ENCODE data around the gene ENO3. TPM values are rescaled to one million over a fixed set of nuclear protein-coding genes. Genes with fewer than 3 reads are reported as not detected.

ENO3 gene
- total RNA-seq, 1 donor from 2014 or later = 1,073 TPM

DNA sequence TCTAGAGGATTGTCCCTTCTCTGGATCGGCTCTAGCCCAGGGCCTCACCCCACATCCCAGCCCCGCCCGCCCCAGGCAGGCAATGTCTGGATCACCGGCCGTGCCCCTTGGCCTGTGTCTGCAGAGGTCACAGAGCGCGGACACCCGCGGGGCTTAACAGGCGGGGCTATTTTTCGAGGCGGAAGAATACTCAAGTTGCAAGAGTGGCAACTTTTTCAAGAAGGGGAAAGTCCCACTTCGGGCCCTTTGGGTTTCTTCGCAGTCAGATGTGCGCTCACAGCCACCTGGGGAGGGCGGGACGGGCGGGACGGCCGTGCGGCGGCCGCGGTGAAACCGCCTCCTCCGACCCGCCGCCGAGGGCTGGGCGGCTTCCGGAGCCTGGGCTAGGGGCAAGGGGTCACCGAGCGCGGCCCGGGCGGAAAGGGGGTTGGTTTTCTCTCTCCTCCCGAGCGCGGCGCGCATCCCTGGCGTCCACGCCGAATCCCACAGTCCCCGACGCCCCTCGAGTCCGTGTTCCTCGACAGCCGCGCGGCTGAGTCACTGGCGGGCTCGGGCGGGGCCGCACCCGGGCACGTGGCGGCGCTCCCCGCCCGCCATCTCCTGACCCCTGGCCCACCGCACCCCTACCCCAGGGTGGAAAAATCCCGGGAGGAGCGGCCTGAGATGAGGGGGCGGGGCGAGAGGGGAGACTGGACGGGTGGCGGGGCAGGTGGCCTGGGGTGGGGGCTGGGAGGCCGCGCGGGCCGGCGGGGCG lies 1.4 kb upstream of the ENO3 start:
- DNase-seq (ENCODE audit: low read depth) = peak; percentile 92

DNA sequence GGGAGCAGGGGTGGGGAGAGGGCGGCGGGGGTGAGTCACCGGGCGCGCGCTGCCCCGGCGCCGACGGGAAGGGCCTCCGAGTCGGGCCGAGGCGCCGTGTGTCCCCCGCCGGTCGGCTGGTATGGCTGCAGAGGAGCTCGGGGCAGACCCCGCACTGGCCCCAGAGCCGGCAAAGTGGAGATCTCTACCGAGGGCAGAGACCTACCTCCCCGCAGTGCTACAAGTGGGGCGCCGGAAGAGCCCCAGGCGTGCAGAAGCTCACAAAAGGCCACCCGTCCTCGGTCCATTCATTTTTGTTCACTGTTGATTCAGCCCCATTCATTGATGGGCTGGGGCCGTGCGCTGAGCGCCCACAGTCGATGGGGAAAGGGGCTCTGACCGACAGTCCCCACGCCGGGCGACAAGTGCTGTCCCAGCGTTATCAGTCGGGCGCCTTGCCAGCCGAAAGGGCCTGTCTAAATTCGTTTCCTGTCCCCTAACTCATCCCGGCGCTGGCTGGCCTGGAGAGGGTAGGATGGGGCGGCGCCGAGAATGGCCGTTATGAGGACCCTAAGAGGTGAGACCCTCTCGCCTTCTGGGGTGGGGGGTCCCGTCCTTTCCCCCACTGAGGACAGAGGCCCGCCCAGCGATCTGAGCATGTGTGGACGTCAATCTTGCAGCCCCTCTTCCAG lies 709 bp upstream of the ENO3 start:
- DNase-seq (ENCODE audit: low read depth) = peak; percentile 44

DNA sequence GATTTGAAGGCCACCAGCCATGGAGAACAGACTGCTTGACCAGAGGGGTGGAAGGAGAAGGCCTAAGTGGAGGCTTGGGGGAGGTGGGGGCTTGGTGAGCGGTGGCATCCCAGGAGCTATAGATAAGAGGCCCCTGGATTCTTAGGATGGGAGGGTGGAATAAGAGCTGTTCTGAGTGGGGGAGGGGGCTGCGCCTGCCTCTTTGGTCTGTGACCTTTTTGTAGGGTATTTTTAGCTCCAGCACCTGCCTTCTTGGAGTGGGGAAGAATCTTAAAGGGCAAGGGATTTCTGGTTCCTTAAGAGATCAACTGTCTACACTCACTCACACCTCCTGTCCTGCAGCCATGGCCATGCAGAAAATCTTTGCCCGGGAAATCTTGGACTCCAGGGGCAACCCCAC lies 567 bp downstream of the ENO3 start:
- DNase-seq (ENCODE audit: low read depth) = peak; percentile 85

DNA sequence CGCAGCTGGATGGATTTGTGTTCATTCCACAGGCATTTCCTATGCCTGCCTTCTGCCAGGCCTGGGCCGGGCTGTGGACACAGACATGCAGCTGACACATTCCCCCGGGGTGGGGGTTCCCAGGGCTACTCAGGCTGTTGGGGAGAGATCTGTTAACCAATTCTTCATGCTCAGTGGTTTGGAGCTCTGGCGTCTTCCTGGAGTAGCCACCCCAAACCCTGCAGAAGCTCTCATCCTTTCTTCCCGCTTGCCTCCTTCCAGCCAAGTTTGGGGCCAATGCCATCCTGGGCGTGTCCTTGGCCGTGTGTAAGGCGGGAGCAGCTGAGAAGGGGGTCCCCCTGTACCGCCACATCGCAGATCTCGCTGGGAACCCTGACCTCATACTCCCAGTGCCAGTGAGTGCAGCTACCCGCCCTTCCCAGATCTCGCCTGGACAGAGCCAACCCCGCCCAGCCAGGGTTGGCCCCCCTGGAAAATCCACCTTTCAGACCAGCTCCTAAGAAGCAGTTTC lies 2.6 kb downstream of the ENO3 start:
- peak; percentile 97 for DNase-seq (ENCODE audit: low read depth)

DNA sequence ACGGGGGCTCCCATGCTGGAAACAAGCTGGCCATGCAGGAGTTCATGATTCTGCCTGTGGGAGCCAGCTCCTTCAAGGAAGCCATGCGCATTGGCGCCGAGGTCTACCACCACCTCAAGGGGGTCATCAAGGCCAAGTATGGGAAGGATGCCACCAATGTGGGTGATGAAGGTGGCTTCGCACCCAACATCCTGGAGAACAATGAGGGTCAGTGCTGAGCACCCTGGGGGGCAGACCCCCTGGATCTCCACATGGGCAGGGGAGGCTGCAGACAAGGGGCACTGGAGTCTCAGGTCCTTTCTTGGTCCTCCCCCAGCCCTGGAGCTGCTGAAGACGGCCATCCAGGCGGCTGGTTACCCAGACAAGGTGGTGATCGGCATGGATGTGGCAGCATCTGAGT lies 4.2 kb downstream of the ENO3 start:
- DNase-seq (ENCODE audit: low read depth) = no peak

DNA sequence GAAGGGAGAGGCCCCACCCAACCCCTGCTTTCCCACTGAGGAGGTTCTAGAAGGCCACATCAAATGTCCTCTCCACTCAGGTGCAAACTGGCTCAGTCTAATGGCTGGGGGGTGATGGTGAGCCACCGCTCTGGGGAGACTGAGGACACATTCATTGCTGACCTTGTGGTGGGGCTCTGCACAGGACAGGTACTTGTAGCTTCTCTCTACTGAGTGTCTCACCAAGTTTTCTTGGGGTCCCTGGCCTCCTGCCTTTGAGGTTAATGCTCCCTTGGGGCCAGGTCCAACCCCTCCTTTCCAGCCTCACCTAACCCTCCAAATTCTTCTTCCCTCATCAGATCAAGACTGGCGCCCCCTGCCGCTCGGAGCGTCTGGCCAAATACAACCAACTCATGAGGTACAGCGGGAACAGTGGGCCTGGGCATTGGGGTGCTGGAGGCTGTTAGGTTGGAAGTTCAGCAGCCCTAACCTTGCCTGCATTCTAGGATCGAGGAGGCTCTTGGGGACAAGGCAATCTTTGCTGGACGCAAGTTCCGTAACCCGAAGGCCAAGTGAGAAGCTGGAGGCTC lies 5.7 kb downstream of the ENO3 start:
- DNase-seq (ENCODE audit: low read depth) = no peak

DNA sequence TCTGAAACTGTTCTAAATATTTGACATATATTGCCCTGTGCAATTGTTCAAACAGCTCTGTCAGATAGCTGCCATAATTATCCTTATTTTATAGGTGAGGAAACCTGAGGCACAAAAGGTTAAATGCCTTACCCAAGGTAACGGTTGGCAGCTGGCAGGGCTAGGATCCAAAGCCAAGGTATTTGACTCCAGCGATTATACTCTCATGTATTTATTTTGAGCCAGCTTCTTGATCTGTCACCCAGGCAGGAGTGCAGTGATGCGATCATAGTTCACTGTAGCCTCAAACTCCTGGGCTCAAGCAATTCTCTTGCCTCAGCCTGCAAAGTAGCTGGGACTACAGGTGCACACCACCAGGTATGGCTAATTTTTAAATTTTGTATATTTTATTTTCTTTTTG lies 7.2 kb downstream of the ENO3 start:
- peak; percentile 28 for DNase-seq (ENCODE audit: low read depth)

DNA sequence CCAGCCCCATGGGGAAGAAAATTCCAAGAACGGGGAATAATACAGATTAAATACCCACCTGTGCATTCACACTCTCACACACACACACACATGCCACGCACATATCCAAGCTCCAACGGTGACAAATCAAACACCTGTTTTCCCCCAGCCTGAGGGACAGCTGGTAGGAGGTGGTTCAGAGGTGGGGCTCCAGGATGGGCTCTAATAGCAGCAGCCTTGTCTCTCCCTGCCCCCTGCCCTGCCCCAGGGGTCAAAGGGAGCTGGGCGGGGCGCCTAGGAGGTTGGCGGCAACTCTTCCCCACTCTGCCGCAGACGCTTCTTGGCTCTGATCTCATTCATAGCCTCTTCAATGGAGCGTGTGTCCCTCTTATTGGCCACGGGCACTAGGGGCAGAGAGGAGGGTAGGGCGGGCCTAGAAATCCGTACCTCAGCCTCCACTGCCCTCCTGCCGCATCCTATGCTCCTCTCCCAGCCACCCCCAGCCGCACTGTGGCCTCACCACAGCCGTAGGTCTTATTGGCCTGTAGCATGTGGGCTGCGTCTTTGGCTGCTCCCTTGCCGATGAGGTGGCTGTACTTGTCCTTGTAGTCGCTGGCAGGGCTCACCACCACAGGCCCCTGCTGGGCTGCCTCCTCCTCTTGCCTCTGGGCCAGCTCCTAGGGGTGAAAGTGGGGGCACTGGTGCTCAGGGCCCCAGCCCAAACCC lies 8.5 kb downstream of the ENO3 start:
- DNase-seq (ENCODE audit: low read depth) = peak; percentile 78

DNA sequence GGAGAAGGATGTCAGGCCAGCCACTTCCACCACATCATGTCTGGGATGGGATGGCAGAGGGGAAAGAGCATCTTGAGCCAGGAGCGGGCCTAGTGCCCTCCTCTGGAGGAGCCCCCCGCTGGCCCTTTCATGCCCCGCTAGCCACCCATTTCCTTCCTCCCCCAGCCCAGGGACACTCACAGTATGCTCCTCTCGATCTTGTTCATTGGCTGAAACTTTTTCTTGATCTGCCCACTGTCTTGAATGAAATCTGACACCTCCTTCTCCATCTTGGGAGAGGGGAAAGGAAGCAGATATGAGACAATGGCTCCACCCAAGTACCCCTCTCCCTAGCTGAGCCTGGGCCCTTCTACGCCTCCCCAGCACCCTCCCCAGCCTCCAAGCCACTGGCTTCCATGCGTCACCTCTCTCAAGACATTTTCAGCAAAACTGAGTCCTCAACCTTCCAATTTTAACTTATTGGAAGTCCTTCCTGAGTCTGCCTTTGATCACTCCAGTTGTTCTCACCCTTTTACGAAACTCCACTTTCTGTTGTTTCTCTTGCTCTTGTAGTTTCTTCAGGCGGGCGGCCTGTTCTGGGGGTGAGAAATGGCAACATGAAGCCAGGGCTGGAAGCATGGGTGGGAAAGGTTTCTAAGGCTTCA lies 9.5 kb downstream of the ENO3 start:
- no peak for DNase-seq (ENCODE audit: low read depth)

DNA sequence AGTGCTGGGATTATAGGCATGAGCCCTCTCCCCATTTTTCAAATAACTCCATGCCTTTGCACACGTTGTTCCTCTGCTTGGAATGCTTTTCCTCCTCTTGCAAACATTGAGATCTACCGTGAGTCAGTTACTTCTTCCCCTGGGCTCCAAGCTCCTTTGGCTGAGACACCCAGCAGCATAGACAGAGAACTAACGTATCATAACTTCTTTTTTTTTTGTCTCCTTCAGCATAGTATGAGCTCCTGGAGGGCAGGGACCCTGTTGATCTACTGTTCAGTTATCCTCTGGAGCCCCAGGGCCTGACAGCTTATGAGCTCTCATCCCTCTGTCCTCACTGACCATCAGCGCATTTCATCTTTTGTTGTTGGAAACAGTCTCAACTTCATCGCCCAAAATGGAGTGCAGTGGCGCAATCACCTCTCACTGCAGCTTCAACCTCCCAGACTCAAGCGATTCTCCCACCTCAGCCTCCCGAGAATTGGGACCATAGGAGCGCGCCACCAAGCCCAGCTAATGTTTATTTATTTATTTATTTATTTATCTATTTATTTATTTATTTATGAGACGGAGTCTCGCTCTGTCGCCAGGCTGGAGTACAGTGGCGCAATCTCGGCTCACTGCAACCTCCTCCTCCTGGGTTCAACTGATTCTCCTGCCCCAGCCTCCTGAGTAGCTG lies 14.5 kb downstream of the ENO3 start:
- DNase-seq (ENCODE audit: low read depth) = no peak

DNA sequence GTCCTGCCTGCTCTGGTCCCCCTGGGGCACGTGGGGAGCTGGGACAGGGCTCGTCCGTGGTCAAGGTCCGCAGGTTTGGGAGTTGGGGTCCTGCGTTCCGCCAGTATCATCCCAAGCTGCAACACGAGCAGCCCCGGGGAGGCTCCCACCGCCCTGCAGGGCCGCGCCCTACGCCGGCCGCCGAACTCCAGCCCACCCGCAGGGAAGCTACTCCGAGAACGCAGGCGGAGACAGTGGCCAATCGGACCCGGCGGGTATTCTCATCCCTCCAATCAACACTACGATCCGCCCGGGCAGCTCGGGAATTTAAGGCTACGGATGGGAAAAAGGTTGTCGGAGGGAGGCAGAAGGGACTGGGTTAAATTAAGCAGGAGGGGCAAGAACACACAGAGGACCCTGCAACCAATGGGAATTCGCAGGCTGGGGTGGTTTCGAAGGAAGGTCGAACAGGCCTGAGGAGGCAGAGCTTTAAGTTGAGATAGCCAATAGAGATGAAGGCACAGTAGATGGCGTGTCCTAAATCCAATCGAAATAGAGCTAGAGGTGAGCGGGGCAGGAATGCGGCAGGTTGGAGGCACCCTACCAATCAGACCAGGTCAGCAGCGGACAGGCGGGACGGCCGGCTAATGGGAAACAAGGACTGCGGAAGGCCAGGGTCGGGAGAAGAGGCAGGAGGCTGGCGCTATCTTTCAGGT lies 16.1 kb downstream of the ENO3 start:
- DNase-seq (ENCODE audit: low read depth) = peak; percentile 100

DNA sequence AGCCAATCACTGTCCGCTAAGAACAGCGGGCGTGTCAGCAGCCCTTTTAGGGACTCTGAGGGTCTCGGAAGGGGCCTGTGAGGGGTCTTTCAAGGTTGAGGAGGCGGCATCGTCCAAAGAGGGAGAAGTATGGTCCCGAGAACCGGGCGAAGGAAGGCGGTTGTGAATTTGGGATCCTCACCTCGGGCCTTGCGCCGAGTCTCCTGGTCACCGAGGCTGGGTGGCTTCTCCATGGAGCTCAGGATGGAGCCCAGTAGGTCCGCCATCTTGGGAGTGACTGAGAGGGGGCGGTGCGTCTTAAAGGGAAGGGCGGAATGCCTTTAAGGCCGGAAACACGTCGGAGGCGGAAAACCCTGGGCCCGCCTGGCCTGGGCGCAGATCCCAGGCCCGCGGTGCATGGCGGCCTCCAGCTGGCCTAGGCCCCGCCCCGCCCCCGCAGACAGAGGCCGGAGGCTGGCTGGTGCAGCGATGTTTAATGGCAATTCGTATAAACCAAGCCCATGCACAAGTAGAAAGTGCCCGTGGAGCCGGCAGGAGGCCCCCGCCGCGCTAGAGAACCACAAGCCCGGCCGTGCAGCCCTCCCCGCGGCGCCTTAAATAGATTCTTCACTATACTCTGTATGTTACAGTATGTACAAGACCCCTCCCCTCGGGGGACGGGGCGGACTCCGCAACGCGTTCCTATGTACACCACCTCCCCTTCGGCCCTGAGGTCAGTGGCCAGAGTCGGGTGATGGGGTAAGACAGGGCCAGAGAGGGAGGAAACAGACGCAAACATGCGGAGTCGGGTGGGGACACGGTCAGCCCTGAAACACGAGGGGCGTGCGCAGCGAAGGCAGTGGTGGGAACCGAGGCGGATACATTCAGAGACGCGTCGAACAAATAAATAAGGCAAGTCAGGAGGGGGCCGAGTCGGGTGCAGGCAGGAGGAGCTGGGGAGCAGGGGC lies 16.9 kb downstream of the ENO3 start, which contains the start of gene SPAG7:
Gene SPAG7 (minus strand): TSS at position 279 of the 947 bp plus-strand sequence. CDS start 13 bp downstream, at position 266.
- peak; percentile 96 for DNase-seq (ENCODE audit: low read depth)

DNA sequence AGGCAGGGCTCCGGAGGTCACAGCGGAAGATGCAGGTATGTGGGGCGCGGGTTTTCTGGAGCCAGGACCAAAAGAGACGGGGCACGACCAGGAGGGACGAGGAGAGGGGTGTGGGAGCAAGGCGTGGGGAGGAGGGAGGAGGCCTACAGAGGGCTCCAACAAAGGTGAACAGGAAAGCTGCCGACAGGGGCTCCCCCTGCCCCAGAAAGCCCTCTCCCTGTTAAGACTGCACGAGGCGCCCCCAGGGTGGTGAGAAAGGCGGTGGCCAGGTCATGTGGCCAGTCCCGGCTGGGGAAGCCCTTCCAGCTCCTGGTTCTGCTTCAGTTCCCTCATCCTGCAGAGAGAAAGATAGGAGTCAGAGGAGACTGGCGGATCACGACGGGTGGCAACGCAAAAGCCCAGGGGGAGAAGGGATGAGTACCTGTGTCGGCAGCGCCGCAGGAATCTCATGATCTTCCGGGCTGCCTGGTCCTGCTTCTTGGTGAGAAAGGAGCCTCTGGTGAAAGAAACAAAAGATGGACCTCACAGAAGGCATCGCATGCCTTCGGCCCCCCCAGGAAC lies 17.6 kb downstream of the ENO3 start:
- peak; percentile 44 for DNase-seq (ENCODE audit: low read depth)

DNA sequence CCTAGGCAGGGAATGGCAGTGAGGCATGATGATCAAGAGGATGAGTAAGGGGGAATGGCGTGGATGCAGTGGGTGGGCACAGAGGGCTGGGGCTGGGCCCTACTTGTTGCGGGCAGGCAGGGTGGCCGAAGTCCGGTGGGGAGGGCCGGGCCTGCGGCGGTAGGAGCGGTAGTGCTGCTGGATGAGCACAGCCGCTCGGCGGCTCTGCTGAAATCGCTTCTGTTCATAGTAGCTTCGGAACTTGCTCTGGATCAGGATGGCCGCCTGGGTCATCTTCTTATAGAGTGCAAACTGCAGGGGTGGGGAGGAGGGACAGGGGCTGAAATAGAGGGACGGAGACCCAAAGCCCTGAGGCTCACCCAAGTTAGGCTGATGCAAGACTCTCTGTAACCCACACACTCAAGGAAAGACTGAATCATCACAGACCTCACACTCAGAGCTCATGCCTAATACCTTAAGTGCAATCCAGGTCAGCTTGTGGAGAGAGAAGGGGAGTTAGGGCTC lies 18.2 kb downstream of the ENO3 start:
- peak; percentile 86 for DNase-seq (ENCODE audit: low read depth)

DNA sequence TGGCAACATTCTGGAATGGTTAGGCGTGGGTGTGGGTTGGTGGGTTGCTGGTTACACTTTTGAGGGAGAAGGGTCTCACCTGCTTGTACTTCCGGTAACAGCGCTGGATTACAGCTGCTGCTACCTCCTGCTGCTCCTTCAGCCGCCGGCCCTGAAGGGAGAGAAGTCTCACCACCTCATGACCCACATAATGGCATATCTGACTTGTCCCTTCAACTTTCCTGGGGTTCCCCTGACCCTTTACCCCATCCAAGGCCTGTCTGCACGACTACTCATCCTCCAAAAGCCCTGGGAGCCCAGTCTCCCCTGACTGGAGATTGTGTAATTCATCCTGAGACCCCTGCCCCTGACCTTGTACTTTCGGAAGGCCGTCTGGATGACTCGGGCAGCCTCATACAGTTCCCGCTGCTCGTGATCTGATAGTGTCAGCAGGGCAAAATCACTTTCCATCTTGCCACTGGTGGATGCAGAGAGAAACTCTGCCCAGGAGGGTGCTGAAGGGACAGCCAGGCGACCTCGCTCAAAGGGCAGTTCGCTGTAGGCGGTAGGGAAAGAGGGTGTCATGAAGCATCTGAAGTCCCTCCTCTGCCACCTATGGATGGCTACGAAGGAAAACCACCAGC lies 18.7 kb downstream of the ENO3 start:
- DNase-seq (ENCODE audit: low read depth) = peak; percentile 36

DNA sequence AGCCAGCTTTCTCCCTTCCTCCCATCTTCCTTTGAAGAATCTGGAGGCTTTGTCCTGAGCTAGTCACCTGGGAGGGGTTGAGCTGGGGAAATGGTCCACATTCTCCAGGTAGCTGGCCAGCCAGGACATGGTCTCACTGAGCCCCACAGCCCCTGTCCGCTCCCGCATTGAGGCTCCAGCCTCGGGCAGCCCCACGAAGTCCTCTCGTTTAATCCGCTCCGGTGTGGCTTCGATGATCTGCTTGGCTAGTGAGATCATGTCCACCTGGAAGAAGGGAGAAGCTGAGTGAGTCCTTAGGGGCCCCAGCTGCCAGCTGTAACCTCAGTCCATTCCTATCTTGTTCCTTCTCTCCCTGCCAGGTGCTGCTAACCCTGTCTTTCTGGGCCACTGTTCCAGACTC lies 19.4 kb downstream of the ENO3 start:
- no peak for DNase-seq (ENCODE audit: low read depth)

DNA sequence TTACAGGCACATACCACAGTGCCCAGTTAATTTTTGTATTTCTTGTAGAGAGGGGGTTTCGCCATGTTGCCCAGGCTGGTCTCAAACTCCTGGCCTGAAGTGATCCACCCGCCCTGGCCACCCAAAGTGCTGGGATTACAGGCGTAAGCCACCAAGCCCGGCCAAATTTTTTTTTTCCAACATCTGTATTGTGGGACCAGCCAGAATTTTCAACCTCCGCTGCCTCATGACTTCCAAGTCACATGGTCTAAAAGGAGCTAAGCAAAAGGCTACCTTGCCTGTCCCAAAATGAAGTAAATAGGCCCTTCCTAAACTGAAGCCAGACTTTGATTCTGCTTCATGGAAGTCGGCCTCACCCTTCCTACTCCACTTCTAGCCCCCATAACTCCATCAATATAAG lies 20.9 kb downstream of the ENO3 start:
- DNase-seq (ENCODE audit: low read depth) = no peak

DNA sequence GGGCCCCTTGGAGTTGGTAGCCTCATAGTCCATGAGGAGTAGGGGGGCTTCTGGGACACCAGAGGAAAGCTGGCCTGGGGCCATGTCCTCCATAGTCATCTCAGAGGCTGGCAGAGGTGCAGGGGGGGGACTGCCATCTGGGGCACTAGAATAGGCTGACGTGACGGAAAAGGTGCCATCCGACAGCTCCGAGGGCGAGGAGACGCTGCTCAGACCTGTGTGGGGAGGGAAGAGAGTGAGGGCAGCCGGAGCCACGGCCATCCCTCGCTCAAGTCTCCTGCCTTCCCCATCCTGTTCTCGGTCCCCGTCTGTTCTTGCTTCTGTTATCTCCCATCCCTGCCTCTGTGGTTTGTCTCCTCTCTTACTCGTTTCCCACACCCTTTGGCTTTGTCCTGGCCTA lies 21.4 kb downstream of the ENO3 start:
- no peak for DNase-seq (ENCODE audit: low read depth)

All from myocyte (in vitro differentiated cells).